GM19328 (cell line): ENCODE data around the gene NRXN3.

Source experiments
- ATAC-seq: cut with Tn5 transposase; IDR thresholded peaks from one replicate; pipeline ENCODE4 v1.9.1; 2021; ENCODE audit warnings: mild to moderate bottlenecking, moderate library complexity; ENCODE audit not compliant: unreplicated experiment

NRXN3 gene

GRCh38 chr14:78170203-78170602 is at the start of gene NRXN3:
Gene NRXN3, plus strand, starts transcription at chr14:78170373. Its CDS starts 72,721 bp downstream, at chr14:78243094.
- no peak for ATAC-seq

- ATAC-seq = no peak
Observed at GRCh38 chr14:78122436-78122835, 47.7 kb upstream of the NRXN3 start.

- ATAC-seq = no peak
Observed at GRCh38 chr14:78123650-78124253, 46.4 kb upstream of the NRXN3 start.

GRCh38 chr14:78127961-78128360 is 42.2 kb upstream of the NRXN3 start:
- ATAC-seq = no peak

GRCh38 chr14:78129375-78129774 is 40.8 kb upstream of the NRXN3 start:
- ATAC-seq = no peak

GRCh38 chr14:78130356-78130755 is 39.8 kb upstream of the NRXN3 start:
- ATAC-seq = no peak

- no peak for ATAC-seq
Observed at GRCh38 chr14:78131201-78131600, 39.0 kb upstream of the NRXN3 start.

- ATAC-seq = no peak
Observed at GRCh38 chr14:78131616-78132015, 38.6 kb upstream of the NRXN3 start.

- ATAC-seq = no peak
Observed at GRCh38 chr14:78135450-78135891, 34.7 kb upstream of the NRXN3 start.

GRCh38 chr14:78136695-78137094 is 33.5 kb upstream of the NRXN3 start:
- ATAC-seq = no peak

- ATAC-seq = no peak
Observed at GRCh38 chr14:78141590-78141989, 28.6 kb upstream of the NRXN3 start.

GRCh38 chr14:78142998-78143397 is 27.2 kb upstream of the NRXN3 start:
- ATAC-seq = no peak

- no peak for ATAC-seq
Observed at GRCh38 chr14:78143489-78144145, 26.6 kb upstream of the NRXN3 start.

- no peak for ATAC-seq
Observed at GRCh38 chr14:78152201-78153063, 17.7 kb upstream of the NRXN3 start.

GRCh38 chr14:78153064-78153341 is 17.2 kb upstream of the NRXN3 start:
- ATAC-seq = no peak

GRCh38 chr14:78154827-78155226 is 15.3 kb upstream of the NRXN3 start:
- no peak for ATAC-seq

- ATAC-seq = no peak
Observed at GRCh38 chr14:78156196-78156595, 14.0 kb upstream of the NRXN3 start.

GRCh38 chr14:78157494-78158437 is 12.4 kb upstream of the NRXN3 start:
- ATAC-seq = no peak

GRCh38 chr14:78162202-78162601 is 8.0 kb upstream of the NRXN3 start:
- no peak for ATAC-seq

- ATAC-seq = no peak
Observed at GRCh38 chr14:78164226-78164853, 5.8 kb upstream of the NRXN3 start.
